Neural cell (in vitro differentiated cells): ENCODE results near the gene ERCC6L. TPM values are rescaled to one million over a fixed set of nuclear protein-coding genes. Genes with fewer than 3 reads are reported as not detected.

Experiments used
- H2AFZ ChIP-seq: fragments of 200-600, 300-800 bp; sonication (generic), shearing (Covaris generic); 2 replicates; pipeline ENCODE4 v1.6.0; 2014; ENCODE audit warnings: low read depth, mild to moderate bottlenecking, antibody characterized with exemption, low read length, moderate library complexity
- H3F3A ChIP-seq: fragments of 200-600 bp; shearing (Covaris generic); 2 replicates; pipeline ENCODE4 v1.6.1; 2016; ENCODE audit warnings: mild to moderate bottlenecking, moderate library complexity, mixed read lengths, antibody characterized with exemption, low read length; ENCODE audit not compliant: insufficient read depth, poor library complexity, severe bottlenecking
- H3K27ac ChIP-seq: fragments of 200-600, 300-800 bp; sonication (generic), shearing (Covaris generic); 2 replicates; pipeline ENCODE4 v1.5.1; 2014; ENCODE audit warnings: mild to moderate bottlenecking, low read length, moderate library complexity
- H3K27me3 ChIP-seq: fragments of 300-800, 200-600 bp; sonication (generic), shearing (Covaris generic); 2 replicates; pipeline ENCODE4 v1.6.0; 2014; ENCODE audit warnings: mild to moderate bottlenecking, low read depth, low read length, moderate library complexity; ENCODE audit not compliant: insufficient read depth
- H3K36me3 ChIP-seq: fragments of 300-800, 200-600 bp; sonication (generic), shearing (Covaris generic); 2 replicates; pipeline ENCODE4 v1.5.1; 2014; ENCODE audit warnings: mild to moderate bottlenecking, antibody characterized with exemption, low read length, moderate library complexity; ENCODE audit not compliant: insufficient read depth
- H3K4me2 ChIP-seq: fragments of 300-800, 200-600 bp; sonication (generic), shearing (Covaris generic); 2 replicates; pipeline ENCODE4 v1.6.0; 2014; ENCODE audit warnings: mild to moderate bottlenecking, low read length
- H3K4me3 ChIP-seq: fragments of 300-800, 200-600 bp; sonication (generic), shearing (Covaris generic); 2 replicates; pipeline ENCODE4 v1.5.1; 2014; ENCODE audit warnings: mild to moderate bottlenecking, low read length, moderate library complexity
- H3K79me2 ChIP-seq: fragments of 200-600 bp; shearing (Covaris generic); replicated peaks from 2 replicates; pipeline ENCODE4 v1.6.0; 2014; ENCODE audit warnings: mild to moderate bottlenecking, low read length, moderate library complexity; ENCODE audit not compliant: insufficient read depth
- H3K9ac ChIP-seq: fragments of 300-800, 200-600 bp; sonication (generic), shearing (Covaris generic); 2 replicates; pipeline ENCODE4 v1.6.1; 2016; ENCODE audit warnings: mild to moderate bottlenecking, low read length, mixed read lengths
- H3K9me2 ChIP-seq: fragments of 200-600 bp; shearing (Covaris generic); 2 replicates; pipeline ENCODE4 v1.6.1; 2016; ENCODE audit warnings: mild to moderate bottlenecking, low read length, mixed read lengths; ENCODE audit not compliant: insufficient read depth
- H3K9me3 ChIP-seq: fragments of 200-600, 300-800 bp; sonication (generic), shearing (Covaris generic); 2 replicates; pipeline ENCODE4 v1.6.1; 2016; ENCODE audit warnings: mild to moderate bottlenecking, mixed run types, low read length, moderate library complexity, mixed read lengths
- H4K20me1 ChIP-seq: fragments of 200-600 bp; shearing (Covaris generic); 2 replicates; pipeline ENCODE4 v1.6.1; 2016; ENCODE audit warnings: mild to moderate bottlenecking, mixed run types; ENCODE audit not compliant: insufficient read depth
- CTCF ChIP-seq: fragments of 450-650 bp; IDR thresholded peaks from 2 replicates; pipeline ENCODE4 v1.5.1; 2014; ENCODE audit warnings: antibody characterized with exemption, mild to moderate bottlenecking, moderate library complexity; ENCODE audit not compliant: poor library complexity, severe bottlenecking
- EP300 ChIP-seq: fragments of 450-650 bp; conservative IDR thresholded peaks from 2 replicates; pipeline ENCODE4 v1.6.1; 2014; ENCODE audit warnings: antibody characterized with exemption, mild to moderate bottlenecking, moderate library complexity; ENCODE audit not compliant: poor library complexity, severe bottlenecking
- EZH2 ChIP-seq: fragments of 200-600, 300-800 bp; shearing (Covaris generic), sonication (generic); IDR thresholded peaks from 2 replicates; pipeline ENCODE4 v1.6.1; 2014; ENCODE audit warnings: antibody characterized with exemption, low read length, borderline replicate concordance, mild to moderate bottlenecking; ENCODE audit not compliant: insufficient read depth, poor library complexity, severe bottlenecking
- MXI1 ChIP-seq: fragments of 450-650 bp; conservative IDR thresholded peaks from 2 replicates; pipeline ENCODE4 v1.6.1; 2014; ENCODE audit warnings: antibody characterized with exemption, mild to moderate bottlenecking; ENCODE audit not compliant: poor library complexity, severe bottlenecking
- POLR2AphosphoS5 ChIP-seq: IDR thresholded peaks from 2 replicates; pipeline ENCODE4 v1.6.1; 2012
- RAD21 ChIP-seq: fragments of 450-650 bp; conservative IDR thresholded peaks from 2 replicates; pipeline ENCODE4 v1.6.1; 2014; ENCODE audit warnings: antibody characterized with exemption, mild to moderate bottlenecking, moderate library complexity
- REST ChIP-seq: IDR thresholded peaks from 2 replicates; pipeline ENCODE4 v1.6.1; 2012; ENCODE audit warnings: borderline replicate concordance
- SMC3 ChIP-seq: fragments of 450-650 bp; conservative IDR thresholded peaks from 2 replicates; pipeline ENCODE4 v1.6.1; 2014; ENCODE audit warnings: antibody characterized with exemption, mild to moderate bottlenecking, moderate library complexity; ENCODE audit not compliant: poor library complexity
- TAF1 ChIP-seq: IDR thresholded peaks from 2 replicates; pipeline ENCODE4 v1.6.1; 2012; ENCODE audit warnings: low read depth
- polyA plus RNA-seq: library from polyadenylated mRNA; depleted of rRNA; stranded (reverse); fragments of >200 nt; gene quantifications from 2 replicates; pipeline ENCODE4 v1.2.3, GENCODE V29; 2014

The ERCC6L gene
- polyA plus RNA-seq, 1 donor from 2014 or later = 0.28 TPM

GRCh38 chrX:72255445-72255844 lies 16.6 kb upstream of the ERCC6L start:
- Histone ChIP-seq H3K27ac (peak overlapping the region; percentile 24), H4K20me1 (no peaks in the 10 kb centered on the region)

GRCh38 chrX:72254816-72255215 lies 16.0 kb upstream of the ERCC6L start:
- peak overlapping the region; percentile 36 for H3K9ac ChIP-seq
- H3K36me3 ChIP-seq = no peaks in the 10 kb centered on the region
- no peaks in the 10 kb centered on the region for H4K20me1 ChIP-seq
- H3K27ac ChIP-seq = no peak overlapping the region
- H3K4me2 ChIP-seq = no peak overlapping the region
- H2AFZ ChIP-seq = no peak overlapping the region
- H3F3A ChIP-seq = no peaks in the 10 kb centered on the region
- no peaks in the 10 kb centered on the region for H3K79me2 ChIP-seq
- no peak for TF ChIP-seq RAD21
- no peaks in the 10 kb centered on the region for H3K27me3 ChIP-seq
- peak overlapping the region; percentile 13 for H3K4me3 ChIP-seq
- no peaks in the 10 kb centered on the region for H3K9me3 ChIP-seq
- H3K9me2 ChIP-seq = no peaks in the 10 kb centered on the region

More at GRCh38 chrX:72255445-72255844, 16.6 kb upstream of the ERCC6L start:
- Histone ChIP-seq H3K36me3 (no peaks in the 10 kb centered on the region), H2AFZ (no peak overlapping the region), H3K4me2 (no peak overlapping the region), H3K9ac (no peak overlapping the region), H3K9me2 (no peaks in the 10 kb centered on the region), H3K27me3 (no peaks in the 10 kb centered on the region), H3K9me3 (no peaks in the 10 kb centered on the region), H3K4me3 (peak overlapping the region; percentile 25), H3F3A (no peaks in the 10 kb centered on the region), H3K79me2 (no peaks in the 10 kb centered on the region)
- TF ChIP-seq RAD21 (no peak), EP300 (peak; percentile 14), CTCF (no peak), TAF1 (no peak), POLR2AphosphoS5 (peak; percentile 34), MXI1 (no peak), EZH2 (no peak), REST (no peak), SMC3 (no peak)

GRCh38 chrX:72253686-72254085 lies 14.9 kb upstream of the ERCC6L start:
- Histone ChIP-seq H3K4me2 (no peak overlapping the region), H4K20me1 (no peaks in the 10 kb centered on the region), H3K9ac (no peak overlapping the region), H3F3A (no peaks in the 10 kb centered on the region), H3K9me2 (no peaks in the 10 kb centered on the region), H3K79me2 (no peaks in the 10 kb centered on the region), H3K27ac (no peak overlapping the region), H3K36me3 (no peaks in the 10 kb centered on the region), H3K9me3 (no peaks in the 10 kb centered on the region), H3K4me3 (no peak overlapping the region), H3K27me3 (no peaks in the 10 kb centered on the region), H2AFZ (no peak overlapping the region)
- no peak for TF ChIP-seq RAD21
- TF ChIP-seq EP300 = no peak
- no peak for TF ChIP-seq MXI1
- TF ChIP-seq CTCF = no peak
- no peak for TF ChIP-seq EZH2
- no peak for TF ChIP-seq TAF1
- no peak for TF ChIP-seq REST
- no peak for TF ChIP-seq POLR2AphosphoS5
- TF ChIP-seq SMC3 = no peak
